ENCODE results near the gene RNU2-63P.
"Not testable (repeated sequence)": the region's sequence is repeated elsewhere in the genome, so short reads cannot be mapped to it uniquely, and the experiment has no call there.

Gene RNU2-63P

DNA sequence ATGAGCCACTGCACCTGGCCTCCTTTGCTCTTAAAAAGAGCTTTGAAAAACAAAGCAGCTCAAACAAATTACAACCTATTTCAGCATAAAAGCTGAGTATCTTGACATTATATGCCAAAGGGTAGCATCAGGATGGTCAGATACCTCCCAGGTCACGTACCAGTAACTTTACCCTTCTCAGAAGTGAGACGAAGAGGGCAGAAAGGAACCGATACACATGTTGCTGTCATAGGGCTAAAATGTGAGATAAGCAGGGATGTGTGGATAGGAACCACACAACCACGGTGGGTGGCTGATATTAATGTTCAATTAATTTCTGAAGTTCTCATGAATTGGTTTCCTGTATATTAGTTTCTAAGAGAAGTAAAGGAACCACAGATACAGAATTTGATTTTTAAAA, 12.6 kb upstream of the RNU2-63P start:
- no peak for DNase-seq (ENCODE audit: low read depth in 4 of 4, low spot score in 1 of 4)

DNA sequence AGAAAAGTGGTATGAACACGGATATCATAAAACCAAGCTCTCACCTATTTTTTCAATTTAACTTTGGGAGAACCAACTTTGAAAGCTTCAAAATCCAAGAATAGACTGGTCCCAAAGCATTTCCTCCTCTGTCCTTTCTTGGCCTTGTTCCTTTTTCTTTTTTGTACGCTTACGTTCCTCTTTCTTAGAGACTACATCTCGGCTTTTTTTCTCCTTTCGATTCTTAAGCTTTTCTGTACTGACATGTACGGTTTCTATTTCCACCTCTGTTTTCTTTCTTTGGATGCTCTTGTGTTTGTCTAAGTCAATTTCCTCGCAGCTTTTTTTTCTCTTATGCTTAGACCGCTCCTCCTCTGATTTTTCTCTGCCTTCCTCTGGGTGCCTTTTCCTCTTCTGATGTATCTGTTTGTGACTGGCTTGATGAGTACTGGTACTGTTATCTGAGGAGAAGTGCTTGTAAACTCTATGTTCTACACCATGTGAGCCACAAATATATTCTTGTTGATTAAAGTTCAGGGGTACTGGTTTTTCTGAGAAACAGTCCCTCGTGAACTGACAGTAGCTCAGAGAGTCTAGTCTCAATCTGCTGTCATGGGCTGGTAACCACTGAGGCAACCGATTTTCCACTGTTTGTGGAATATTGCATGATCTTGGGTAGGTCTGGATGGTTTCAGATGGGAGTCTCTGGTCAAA, 11.5 kb upstream of the RNU2-63P start:
- no peak for DNase-seq (ENCODE audit: low read depth in 4 of 4, low spot score in 1 of 4)

DNA sequence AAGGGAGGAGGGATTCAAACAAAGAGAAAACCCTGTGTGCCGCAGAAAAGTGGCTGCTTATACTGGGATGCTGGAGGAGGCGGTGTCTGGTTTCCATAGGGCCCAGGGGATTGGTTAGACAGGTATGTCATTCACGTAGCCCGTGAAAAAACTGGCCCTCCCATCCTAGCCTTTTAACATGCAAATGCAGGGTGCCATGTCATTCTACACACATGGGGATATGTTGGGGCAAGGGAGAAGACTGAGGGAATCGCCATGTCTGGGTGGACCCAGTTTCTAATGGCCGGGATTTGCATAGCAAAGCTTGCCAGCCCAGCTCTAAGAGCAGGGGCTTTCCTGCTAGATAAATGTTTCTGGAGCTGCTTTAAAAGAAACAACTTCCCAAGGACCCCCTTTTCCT, 8.2 kb upstream of the RNU2-63P start:
- no peak for DNase-seq (ENCODE audit: low read depth in 4 of 4, low spot score in 1 of 4)

DNA sequence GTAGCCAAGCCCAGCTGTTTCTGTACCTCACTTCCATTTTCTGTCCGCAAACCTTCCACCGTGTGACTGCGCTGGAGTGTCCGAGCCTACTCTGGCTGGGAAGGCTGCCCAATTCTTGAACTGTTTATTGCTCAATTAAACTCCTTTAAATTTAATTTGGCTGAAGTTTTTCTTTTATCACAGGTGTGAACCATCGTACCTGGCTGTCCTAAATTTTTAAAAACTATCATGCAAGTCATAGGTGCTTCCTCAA, 6.2 kb upstream of the RNU2-63P start:
- no peak for DNase-seq (ENCODE audit: low read depth in 4 of 4, low spot score in 1 of 4)

DNA sequence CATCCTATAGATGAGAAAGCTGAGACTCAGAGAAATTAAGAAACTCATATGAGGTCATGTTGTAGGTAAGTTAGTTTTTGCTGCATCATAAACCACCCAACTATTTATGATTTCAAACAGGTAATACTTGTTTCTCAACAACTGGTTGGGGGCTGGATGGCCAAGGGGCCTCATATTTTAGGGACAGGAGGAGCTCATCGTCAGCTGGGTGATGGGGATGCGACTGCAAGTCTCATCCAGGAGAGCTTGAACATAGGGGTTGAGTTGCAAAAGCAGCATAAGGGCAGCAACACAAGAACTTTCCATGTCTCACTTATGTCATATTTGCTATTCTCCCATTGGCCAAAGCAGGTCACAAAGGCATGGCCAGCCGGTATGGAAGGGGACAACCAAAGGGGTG, 3.6 kb upstream of the RNU2-63P start:
- no peak for DNase-seq (ENCODE audit: low read depth in 4 of 4, low spot score in 1 of 4)

DNA sequence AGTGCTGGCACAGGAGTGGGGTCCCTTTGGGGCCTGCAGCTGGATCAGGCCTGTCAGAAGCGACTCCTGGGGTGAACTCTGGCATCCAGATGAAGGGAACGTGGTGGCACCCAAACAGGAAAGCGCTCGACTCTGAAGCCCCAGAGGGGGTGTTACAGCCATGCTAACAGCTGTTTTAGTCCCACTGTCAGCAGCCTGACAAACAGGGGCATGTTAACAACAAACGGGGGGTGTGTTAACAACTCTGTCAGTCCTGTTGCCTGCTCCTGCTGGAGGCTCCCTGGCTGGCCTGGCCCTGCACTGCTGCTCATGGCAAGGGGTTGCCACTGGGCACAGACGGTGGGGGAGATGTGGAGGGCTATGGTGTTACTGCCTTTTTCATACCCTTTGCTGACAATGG, 2.6 kb upstream of the RNU2-63P start:
- no peak for DNase-seq (ENCODE audit: low read depth in 4 of 4, low spot score in 1 of 4)

DNA sequence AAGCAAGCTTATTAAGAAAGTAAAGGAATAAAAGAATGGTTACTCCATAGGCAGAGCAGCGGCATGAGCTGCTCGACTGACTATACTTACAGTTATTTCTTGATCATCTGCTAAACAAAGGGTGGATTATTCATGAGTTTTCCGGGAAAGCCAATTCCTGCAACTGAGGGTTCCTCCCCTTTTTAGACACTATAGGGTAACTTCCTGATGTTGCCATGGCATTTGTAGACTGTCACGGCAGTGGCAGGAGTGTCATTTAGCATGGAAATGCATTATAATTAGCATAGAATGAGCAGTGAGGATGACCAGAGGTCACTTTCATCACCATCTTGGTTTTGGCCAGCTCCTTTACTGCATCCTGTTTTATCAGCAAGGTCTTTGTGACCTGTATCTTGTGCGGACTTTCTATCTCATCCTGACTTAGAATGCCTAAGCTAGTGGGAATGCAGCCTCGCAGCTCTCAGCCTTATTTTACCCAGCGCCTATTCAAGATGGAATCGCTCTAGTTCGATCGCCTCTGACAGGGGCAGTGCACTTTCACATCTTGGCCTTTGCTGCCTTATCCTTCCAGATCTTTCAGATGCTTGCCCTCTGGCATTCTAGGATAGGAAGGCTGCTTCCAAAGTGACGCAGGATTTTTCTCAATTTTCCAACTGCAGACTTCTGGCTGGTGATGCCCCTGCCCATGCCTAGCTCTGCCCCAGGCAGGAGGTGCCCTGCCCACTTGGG, 1.9 kb upstream of the RNU2-63P start:
- DNase-seq (ENCODE audit: low read depth in 4 of 4, low spot score in 1 of 4) = not testable (repeated sequence)

DNA sequence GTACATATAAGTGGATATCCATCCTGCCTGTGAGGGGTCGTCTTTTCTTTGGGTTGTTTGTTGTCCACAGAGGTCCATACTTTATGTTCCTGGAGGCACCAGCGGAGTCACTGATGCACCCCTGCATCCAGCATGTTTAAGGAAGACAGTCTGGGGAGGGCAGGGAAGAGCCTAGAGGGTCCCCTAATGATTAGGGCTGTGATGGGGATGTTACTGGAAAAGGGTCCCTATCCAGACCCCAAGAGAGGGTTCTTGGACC, 1.4 kb upstream of the RNU2-63P start:
- not testable (repeated sequence) for DNase-seq (ENCODE audit: low read depth in 4 of 4, low spot score in 1 of 4)

DNA sequence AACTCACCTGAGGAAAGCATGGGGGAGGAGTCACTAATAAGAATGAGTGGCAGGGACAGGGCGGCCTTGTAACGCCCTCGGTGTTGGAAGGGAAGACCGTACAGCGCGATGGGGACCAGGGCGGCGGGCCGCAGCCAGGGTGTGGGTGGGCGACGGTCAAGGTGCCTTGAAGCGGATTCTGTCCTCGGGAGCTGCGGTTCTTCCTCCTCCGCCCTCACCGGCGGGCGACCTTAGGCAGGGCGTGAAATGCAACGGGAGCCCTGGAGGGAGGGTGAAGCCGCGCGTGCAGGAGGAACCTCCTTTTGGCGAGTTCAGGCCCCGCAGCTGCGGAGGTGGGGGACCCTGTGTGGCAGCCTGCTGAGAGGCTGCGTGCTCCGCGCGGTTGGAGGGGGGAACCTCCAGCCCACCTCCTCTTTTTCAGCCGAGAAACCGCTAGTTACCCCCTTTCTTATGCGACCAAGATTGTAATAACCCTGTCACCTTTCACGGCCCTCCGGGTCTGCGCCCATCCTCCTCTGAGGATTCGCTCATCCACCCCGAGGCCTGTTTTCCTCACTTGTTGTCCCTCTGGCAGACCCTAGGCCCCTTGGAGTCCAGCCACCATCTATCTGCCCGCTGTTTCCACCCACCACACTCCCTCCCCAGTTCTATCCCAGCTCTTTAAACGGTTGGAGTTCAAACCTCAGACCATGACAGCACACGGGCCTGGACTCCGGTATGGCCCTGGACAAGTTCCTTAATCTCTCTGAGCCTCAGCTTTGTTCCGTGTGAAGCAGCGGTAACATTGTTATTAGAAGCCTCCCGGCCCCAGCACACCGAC, 823 bp upstream of the RNU2-63P start:
- peak in 2 of 4 experiments; percentile 13 to 15 for DNase-seq (ENCODE audit: low read depth in 4 of 4, low spot score in 1 of 4)

DNA sequence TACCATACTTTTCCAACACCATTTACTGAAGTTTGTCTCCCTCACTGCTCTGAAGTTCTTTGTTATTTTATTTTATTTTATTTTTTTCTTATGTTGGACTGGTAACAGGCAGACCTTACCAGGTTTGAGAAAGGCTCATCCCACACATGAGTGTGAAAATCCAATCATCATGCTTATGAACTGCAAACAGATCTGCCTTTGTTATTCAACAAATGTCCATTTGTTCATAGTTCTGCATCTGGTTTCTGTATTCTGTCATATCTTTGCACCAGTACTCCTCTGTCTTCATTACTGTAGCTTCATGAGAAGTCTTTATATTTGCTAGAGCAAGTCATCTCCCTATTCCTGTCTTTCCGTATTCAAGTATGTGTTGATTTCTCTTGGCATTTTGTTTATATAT, 5.3 kb downstream of the RNU2-63P start:
- no peak for DNase-seq (ENCODE audit: low read depth in 4 of 4, low spot score in 1 of 4)

DNA sequence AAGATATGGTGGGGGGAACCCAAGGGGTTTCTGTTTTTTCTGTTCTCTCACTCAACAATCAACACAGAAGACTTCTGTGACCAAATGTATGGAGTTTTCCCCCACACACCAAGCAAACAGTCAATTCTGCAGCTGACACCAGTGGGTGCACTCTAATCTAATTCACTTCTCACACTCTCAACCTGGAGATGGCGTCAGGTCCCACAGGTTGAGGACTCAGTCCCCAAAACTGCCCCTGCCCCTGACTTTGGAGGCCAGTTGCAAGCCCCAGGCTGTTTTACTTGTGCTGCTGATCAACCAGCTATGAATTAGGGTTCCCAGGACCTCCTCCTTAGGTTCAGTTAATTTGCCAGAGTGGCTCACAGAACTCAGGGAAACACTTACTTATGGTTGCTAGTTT, 6.2 kb downstream of the RNU2-63P start:
- DNase-seq (ENCODE audit: low read depth in 4 of 4, low spot score in 1 of 4) = no peak

DNA sequence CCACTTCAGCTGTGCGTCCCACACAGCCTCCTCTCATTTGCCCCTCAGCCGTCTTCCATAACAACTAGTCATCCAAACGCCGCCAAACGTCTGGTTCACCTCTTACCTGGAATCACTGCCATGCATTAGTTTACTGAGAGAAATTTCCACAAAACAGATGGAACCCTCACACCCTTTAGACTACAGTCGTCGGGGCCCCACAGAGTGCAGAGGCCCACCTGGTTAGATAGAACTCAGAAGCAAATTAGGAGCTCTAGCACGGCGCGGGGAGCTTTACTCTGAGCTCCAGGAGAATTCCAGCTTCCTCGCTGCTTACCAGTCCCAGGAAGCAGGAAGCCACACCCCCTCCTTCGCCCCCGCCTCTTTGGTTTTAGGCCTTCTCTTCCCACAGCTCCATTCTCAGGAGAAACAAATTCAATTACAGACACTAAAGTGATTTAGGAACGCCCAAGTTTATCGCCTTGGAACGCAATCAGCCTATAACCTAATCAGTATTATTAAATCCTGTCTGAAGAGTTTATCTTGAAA, 9.4 kb downstream of the RNU2-63P start:
- DNase-seq (ENCODE audit: low read depth in 4 of 4, low spot score in 1 of 4) = no peak

DNA sequence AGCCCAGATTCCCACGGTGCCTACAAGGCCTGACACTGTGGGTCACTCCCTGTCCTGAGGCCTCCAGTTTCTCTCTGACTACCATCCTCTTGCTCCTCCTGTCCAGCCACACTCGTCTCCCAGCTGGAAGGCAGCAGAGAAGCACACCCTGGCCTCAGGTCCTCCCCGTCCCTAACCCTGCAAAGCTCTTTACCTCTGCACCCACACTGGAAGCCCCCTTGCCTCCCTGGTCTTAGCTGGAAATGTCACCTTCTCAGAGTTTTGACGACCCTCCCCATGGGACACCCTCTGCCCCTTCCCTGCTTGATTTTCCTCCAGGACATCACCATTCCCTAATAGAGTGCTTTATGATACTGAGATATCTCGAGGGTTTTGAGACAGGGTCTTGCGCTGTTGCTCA, 10.6 kb downstream of the RNU2-63P start:
- no peak for DNase-seq (ENCODE audit: low read depth in 4 of 4, low spot score in 1 of 4)

DNA sequence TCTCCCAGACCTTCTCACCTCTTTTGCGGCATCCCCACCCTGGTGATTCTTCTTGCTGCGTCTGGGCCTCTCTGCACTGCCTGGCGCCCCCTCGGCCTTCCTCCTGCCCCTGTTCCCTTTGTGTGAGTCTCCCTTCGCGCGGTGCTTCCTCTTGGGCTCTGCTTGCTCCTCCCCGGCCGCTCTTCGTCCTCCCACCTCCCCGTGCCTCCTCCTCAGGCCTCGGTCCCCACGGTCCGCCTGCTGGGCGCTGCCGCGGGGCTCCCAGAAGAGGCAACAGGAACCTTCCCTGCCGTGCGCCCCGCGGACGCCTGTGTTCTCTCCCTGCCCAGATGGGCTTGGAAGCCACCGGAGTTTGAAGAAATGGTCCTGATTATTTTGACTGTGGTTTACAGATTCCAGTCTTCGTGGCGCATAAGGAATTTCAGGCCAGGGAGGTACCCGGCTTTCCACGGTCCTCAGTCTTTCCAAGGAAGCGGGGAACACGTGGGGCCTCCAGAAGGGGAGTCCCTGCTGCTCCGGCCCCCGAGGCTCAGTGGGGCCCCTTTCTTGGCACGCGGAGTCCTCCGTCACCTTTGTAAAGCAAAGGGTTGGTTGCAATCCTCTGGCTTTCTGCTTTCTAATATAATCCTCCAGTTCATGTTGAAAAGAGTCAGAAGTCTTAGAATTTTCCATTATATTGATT, 13.1 kb downstream of the RNU2-63P start:
- DNase-seq (ENCODE audit: low read depth in 4 of 4, low spot score in 1 of 4) = no peak

DNA sequence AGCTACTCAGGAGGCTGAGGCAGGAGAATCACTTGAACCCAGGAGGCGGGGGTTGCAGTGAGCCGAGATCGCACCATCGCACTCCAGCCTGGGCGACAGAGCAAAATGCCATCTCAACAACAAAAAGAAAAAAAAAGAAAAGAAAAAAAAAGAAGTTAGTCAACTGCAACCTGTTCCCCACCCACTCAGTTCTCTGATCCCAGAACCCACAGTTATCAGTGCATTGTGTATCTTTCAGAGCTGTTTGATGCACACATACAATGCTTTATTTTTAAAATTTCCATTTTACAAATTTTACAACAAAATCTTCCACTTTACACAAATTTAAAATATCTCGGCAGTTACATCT, 14.0 kb downstream of the RNU2-63P start:
- DNase-seq (ENCODE audit: low read depth in 4 of 4, low spot score in 1 of 4) = no peak

DNA sequence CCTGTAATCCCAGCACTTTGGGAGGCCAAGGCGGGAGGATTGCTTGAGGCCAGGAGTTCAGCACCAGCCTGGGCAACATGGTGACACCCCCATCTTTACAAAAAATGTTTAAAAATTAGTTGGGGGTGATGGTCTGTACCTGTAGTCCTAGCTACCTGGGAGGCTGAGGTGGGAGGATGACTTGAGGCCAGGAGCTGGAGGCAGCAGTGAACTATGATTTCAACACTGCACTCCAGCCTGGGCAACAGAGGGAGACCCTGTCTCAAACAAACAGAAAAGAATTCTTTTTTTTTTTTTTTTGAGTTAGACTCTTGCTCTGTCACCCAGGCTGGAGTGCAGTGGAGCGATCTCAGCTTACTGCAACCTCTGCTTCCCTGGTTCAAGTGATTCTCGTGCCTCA, 15.9 kb downstream of the RNU2-63P start:
- DNase-seq (ENCODE audit: low read depth in 4 of 4, low spot score in 1 of 4) = not testable (repeated sequence)

DNA sequence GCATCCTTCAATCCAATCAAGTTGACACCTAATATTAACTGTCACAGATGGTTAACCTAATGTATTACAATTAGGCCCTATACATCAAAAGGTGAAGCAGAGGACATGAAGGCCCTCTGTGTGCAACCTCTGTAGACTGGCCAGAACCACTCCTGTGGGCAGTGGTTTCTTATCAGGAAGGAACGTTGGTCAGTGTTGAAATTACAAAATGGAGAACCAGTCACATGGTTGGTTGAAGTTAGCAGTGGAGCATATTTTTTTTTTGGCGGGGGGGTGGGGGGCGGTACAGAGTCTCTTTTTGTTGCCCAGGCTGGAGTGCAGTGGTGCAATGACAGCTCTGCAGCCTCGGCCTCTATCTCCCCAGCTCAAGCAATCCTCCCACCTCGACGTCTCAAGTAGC, 19.8 kb downstream of the RNU2-63P start:
- DNase-seq (ENCODE audit: low read depth in 4 of 4, low spot score in 1 of 4) = no peak

DNA sequence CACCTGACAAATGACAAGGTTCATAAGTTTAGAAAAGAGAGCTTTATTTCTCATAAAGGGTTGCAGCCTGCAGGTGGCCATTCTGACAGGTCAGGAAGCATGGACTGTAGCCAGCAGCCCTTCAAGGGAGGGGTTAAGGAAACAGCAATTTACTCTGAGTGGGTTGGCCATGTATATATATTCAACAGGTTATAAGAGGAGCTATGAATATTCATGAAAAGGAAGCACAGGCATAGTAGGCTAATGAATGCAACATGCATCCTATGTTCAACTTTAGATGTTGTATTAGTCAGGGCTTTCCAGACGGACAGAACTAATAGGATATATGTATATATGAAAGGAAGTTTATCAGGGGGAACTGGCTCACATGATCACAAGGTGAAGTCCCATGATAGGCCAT, 20.6 kb downstream of the RNU2-63P start:
- DNase-seq (ENCODE audit: low read depth in 4 of 4, low spot score in 1 of 4) = no peak

DNA sequence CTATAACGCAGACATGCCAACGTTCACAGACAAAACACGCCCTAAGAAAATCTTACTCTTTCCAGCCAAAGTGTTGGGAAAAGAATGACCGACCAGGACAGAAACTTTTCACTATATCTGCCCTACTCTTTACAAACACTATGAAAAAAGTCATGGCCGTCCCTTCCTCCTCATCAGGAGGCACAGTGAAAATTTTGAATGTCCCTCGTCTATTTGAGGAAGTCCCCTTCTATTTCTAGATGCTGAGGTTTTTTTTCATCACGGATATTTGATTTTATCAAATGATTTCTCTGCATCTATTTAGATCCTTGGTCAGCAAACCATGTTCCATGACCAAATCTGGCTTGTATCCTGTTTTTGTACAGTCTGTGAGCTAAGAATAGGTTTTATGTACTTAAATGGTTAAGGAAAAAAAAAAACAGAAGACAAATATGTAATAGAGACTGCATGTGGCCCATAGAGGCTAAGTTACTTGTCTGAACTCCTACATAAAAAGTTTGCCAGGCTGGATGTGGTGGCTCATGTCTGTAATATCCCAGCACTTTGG, 22.0 kb downstream of the RNU2-63P start:
- DNase-seq (ENCODE audit: low read depth in 4 of 4, low spot score in 1 of 4) = not testable (repeated sequence)

DNA sequence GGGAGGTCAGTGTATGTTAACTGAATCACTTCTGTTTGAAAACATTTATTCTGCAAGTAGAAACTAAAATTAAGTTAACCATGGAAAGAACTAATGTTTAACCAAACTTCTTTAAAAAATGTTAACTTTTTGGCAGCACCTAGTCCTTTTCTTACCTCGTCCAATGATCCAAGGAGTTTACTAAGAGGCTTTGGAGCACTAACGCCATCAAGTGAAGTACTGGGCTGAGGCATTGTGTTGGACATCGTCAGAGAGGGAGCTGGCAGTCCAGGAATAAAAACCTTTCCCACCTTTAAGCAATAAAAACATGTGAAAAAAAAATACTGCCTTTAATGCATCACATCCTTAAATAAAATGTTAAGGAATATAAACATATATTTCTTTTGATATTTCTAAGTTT, 23.8 kb downstream of the RNU2-63P start:
- DNase-seq (ENCODE audit: low read depth in 4 of 4, low spot score in 1 of 4) = not testable (repeated sequence)

DNA sequence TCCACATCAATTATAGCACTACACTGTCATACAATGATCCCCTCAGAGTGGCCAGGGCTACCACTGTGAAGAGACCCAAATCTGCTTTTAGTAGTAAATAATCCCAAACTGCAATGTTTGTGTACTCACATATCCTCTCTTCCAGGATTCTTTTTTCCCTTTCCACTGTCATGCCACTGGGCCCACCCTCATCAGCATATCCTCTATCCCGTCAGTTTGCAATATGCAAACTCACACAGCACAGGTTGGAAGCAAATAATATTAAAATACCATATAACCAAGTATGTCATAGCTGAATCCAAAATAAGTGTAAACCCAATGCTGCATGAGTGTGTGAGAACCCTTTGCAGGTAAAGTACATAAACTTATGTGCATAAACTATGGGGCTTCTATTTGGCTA, 28.9 kb downstream of the RNU2-63P start:
- not testable (repeated sequence) for DNase-seq (ENCODE audit: low read depth in 4 of 4, low spot score in 1 of 4)

DNA sequence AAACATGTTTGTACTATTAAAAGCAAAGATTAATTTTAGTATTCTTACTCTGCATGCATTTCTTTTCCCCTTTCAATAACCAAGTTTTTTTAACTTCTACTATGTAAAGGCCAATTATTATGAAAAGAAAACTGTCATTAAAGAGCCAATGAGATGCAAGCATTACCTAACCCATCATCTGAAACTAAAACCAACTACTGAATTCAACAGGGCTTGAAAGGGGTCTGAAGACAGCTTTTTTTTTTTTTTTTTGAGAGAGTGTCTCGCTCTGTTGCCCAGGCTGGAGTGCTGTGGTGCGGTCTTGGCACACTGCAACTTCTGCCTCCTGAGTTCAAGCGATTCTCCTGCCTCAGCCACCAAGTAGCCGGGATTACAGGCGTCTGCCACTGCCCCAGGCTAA, 30.4 kb downstream of the RNU2-63P start:
- DNase-seq (ENCODE audit: low read depth in 4 of 4, low spot score in 1 of 4) = not testable (repeated sequence)
